ENCODE data around the gene CHST3.
"Not testable (repeated sequence)": the region's sequence is repeated elsewhere in the genome, so short reads cannot be mapped to it uniquely, and the experiment has no call there.

CHST3 gene

DNA sequence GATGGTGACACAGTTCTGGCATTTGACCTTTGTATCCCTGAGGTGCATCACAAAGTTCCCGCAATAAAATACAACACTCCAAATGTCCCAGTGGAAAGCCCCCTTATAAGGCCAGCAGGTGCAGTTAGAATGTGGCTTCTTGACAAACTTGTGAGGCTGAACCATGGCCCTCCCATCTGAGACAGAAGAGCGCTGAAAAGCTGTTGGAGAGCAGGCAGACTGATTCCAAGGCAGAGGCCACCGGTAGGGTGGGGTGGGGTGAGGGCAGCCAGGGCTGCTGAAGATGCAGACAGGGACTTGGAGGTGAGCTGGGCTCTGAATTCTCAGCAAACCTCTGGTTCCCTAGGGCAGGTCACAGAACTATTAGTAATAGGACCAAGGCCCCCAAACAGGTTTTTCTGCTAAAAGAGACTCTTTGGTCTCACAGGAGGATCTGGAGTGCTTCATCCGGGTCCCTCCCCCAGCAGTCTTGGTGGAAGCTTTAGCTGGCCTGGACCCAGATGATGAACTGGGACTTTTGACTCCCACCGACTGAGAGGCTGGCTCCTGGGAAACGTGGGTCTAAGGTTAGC, 15.6 kb upstream of the CHST3 start:
- no peak for DNase-seq (ENCODE audit: low read depth)

- no peak for DNase-seq (ENCODE audit: low read depth)
Measured at GRCh38 chr10:71950683-71951082, 13.5 kb upstream of the CHST3 start.

DNA sequence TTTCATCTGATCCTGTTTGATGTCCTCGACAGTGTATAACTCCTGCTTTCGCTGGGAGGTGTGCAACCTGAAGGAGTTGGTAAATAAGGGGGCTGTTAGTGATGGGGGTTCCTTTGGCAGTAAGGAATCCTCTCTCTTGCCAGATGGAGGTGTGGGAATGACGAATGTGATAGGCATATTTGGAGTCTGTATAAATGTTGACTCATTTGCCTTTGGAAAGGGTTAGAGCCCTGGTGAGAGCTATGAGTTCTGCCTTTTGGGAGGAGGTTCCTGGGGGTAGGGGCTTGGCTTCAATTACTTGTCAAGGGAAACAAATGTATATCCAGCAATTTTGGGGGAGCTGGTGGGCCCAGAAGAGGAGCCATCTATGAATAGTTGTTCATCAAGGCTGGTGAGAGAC, 11.4 kb upstream of the CHST3 start:
- no peak for DNase-seq (ENCODE audit: low read depth)

DNA sequence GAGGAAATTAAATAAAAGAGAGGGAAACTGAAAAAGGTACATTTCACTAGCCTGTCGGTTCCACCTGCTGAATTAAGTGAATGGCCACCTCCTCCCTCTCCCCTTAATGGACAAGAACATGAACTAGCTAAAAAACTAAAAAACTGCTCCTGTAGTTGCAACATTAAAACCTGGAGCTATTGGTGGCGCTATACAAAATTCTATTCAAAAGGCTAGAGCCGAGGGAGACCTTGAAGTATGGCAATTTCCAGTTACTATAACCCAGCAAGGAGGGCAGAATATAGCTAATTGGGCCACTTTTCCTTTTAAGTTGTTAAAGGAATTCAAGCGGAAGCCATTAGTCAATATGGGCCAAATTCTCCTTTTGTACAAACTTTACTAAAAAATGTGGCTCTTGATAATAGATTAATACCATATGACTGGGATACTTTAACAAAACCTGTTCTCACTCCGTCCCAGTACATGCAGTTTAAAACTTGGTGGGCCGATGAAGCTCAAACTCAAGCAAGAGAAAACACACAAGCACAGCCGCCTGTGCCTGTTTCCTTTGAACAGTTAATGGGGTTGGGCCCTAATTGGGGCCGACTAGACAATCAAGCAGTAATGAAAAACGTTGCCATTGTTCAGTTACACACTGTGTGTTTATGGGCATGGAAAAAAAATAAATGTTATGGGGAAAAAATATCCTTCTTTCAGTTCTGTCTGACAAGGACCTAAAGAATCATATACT, 6.5 kb upstream of the CHST3 start:
- DNase-seq (ENCODE audit: low read depth): no peak

GRCh38 chr10:71959526-71959925, 4.7 kb upstream of the CHST3 start:
- DNase-seq (ENCODE audit: low read depth): no peak

- DNase-seq (ENCODE audit: low read depth): no peak
Measured at GRCh38 chr10:71961831-71962230, 2.4 kb upstream of the CHST3 start.

- no peak for DNase-seq (ENCODE audit: low read depth)
Measured at GRCh38 chr10:71962901-71963300, 1.3 kb upstream of the CHST3 start.

GRCh38 chr10:71963351-71964097, 671 bp upstream of the CHST3 start:
- DNase-seq (ENCODE audit: low read depth): no peak

DNA sequence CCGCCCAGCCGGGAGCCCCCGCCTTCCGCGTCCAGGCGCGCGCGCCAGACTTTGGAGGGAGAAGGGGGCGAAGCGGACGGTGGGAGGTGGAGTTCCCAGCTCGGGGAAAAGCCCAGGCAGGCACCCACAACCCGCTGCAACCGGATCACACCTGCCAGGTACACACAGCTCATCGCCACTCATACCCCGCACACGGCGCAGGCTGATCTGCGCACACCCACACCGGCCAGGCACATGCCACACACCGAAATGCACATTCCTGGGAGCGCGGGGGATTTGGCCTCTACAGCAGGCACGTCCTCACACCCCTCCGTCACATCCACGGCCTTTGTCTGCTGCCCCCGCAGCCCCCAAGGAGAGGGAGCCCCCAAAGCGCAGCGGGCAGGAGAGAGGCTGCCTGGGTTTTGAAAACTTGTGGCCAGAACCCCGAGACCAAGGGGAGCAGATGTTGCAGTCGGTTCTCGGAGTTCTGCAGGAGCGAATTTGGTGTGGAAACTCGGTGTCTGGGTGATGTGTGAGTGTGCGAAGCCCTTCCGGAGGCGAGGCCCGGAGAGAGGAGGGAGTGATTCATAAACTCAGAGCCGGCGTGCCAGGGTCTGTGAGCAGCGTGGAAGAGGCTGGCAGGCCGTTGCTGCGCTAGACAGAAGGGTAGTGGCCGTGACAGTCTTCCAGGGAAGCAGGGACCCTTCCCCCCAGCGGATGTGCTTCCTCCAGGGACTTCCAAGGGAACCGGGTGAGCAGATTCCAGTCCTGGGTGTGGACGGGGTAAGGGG, 734 bp downstream of the CHST3 start:
- DNase-seq (ENCODE audit: low read depth): peak; percentile 61

DNA sequence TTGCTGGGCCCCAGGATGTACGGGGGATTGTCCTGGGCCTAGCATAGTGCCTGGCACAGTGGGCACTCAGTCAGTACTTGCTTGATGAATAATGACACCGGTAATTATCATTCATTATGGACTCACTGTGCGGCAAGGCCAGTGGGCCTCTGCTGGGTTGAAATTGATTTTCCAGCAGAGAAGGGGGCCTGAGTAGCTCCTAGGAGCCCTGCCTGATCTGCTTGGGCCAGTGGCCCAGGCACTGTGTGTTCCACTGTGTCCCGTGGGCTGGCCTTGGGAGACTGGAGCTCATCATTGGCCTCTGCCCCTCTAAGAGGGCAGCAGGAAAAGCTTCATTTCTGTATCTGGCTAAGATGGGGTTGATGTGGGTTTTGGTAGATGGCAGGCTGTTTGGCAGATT, 1.4 kb downstream of the CHST3 start:
- no peak for DNase-seq (ENCODE audit: low read depth)

GRCh38 chr10:71966046-71967004, 2.1 kb downstream of the CHST3 start:
- DNase-seq (ENCODE audit: low read depth): no peak

- not testable (repeated sequence) for DNase-seq (ENCODE audit: low read depth)
Measured at GRCh38 chr10:71967958-71968357, 3.8 kb downstream of the CHST3 start.

GRCh38 chr10:71968553-71969474, 4.6 kb downstream of the CHST3 start:
- DNase-seq (ENCODE audit: low read depth): no peak

GRCh38 chr10:71969929-71970328, 5.7 kb downstream of the CHST3 start:
- no peak for DNase-seq (ENCODE audit: low read depth)

- no peak for DNase-seq (ENCODE audit: low read depth)
Measured at GRCh38 chr10:71970331-71970730, 6.1 kb downstream of the CHST3 start.

GRCh38 chr10:71970869-71971268, 6.7 kb downstream of the CHST3 start:
- no peak for DNase-seq (ENCODE audit: low read depth)

DNA sequence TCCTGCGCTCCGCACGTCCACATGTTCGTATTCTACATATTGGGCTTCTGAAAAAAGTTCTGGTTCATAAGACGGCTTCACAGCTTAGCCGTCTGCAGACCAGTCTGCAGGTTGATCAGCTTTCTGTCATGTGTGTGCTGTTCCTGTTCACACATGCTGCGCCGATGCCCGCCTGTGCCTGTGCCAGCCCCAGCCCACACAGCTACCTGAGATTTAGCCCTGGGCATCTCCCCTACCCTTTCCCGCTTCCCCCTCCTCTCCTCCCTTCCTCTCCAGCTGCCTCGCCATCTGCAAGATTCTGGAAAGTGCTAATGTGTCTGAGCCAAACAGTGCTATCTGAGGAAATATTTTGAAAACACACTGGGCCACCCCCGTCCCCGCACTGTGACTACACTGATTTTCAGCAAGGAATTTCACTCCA, 7.1 kb downstream of the CHST3 start:
- no peak for DNase-seq (ENCODE audit: low read depth)

- no peak for DNase-seq (ENCODE audit: low read depth)
Measured at GRCh38 chr10:71971769-71972555, 7.8 kb downstream of the CHST3 start.
